Tibial artery (tissue), 4 donors: ENCODE data around the gene SLC4A3.

Source experiments
- DNase-seq, 2 donors: peaks; one replicate each; pipeline ENCODE4 v3.0.0-alpha.2; 2019
- H3K27ac ChIP-seq, 2 donors: fragments of 200-600 bp; sonication (generic) in 1 of 2; 1 replicate in 1 of 2; 2 replicates in 1 of 2; pipeline ENCODE4 v1.5.1; 2018 to 2019; ENCODE audit warnings: mild to moderate bottlenecking in 1 of 2
- H3K27me3 ChIP-seq, 2 donors: fragments of 200-600 bp; sonication (generic) in 1 of 2; one replicate each; pipeline versions ENCODE4 v1.5.1 to v1.6.0; 2016 to 2019
- H3K36me3 ChIP-seq, 3 donors: fragments of 200-600 bp; sonication (generic) in 2 of 3; one replicate each; pipeline ENCODE4 v1.5.1; 2016 to 2019; ENCODE audit warnings: mild to moderate bottlenecking in 2 of 3
- H3K4me1 ChIP-seq, 4 donors: fragments of 200-600 bp; sonication (generic) in 2 of 4; 1 replicate in 3 of 4; 2 replicates in 1 of 4; pipeline ENCODE4 v1.5.1; 2016 to 2019
- H3K4me3 ChIP-seq, 2 donors: fragments of 200-600 bp; sonication (generic) in 1 of 2; 1 replicate in 1 of 2; 2 replicates in 1 of 2; pipeline ENCODE4 v1.5.1; 2018 to 2019; ENCODE audit warnings: mild to moderate bottlenecking in 2 of 2
- H3K9me3 ChIP-seq, 3 donors: fragments of 200-600 bp; sonication (generic) in 1 of 3; one replicate each; pipeline ENCODE4 v1.5.1; 2016 to 2019
- CTCF ChIP-seq, 2 experiments: fragments of 200-600 bp in 1 of 2; fragments of 450-650 bp in 1 of 2; IDR thresholded peaks; one replicate each; pipeline ENCODE4 v1.5.1; 2017 to 2019; ENCODE audit warnings: antibody characterized with exemption in 2 of 2, mild to moderate bottlenecking in 1 of 2, moderate library complexity in 1 of 2
- intact Hi-C: fragments of 100-400 bp; cut with DNase I; formaldehyde crosslinking; loops from one replicate; pipeline ENCODE4 v1.15.0; 2023; ENCODE audit warnings: low total_unique reads

SLC4A3 gene

GRCh38 chr2:219634951-219635751, 7.7 kb downstream of the SLC4A3 start:
- Histone ChIP-seq H3K9me3 (no peaks in the 10 kb centered on the region), H3K36me3 (peaks cover 0 to 12% (median 0%) of the 10 kb centered on the region in 3 donors), H3K4me1 (no peaks in the 10 kb centered on the region), H3K27me3 (no peaks in the 10 kb centered on the region), H3K4me3 (no peak overlapping the region), H3K27ac (no peak overlapping the region)
- intact Hi-C loops = no loop called here
- peak; percentile 13 to 53 for DNase-seq
- TF ChIP-seq CTCF (IDR thresholded peaks at IDR 0.05) = no peak

- Histone ChIP-seq H3K36me3 (peaks cover 0 to 12% (median 0%) of the 10 kb centered on the region in 3 donors), H3K4me3 (no peak overlapping the region)
- intact Hi-C loops = no loop called here
Observed at GRCh38 chr2:219636144-219636915, 8.9 kb downstream of the SLC4A3 start.

GRCh38 chr2:219636941-219637841, 9.8 kb downstream of the SLC4A3 start:
- no peak overlapping the region for H3K4me3 ChIP-seq
- H3K36me3 ChIP-seq = peaks cover 0 to 8% (median 0%) of the 10 kb centered on the region in 3 donors
- H3K27me3 ChIP-seq = no peaks in the 10 kb centered on the region
- intact Hi-C loops = no loop called here
- H3K4me1 ChIP-seq = peaks cover 0 to 4% (median 2%) of the 10 kb centered on the region in 4 donors
- no peaks in the 10 kb centered on the region for H3K9me3 ChIP-seq
- TF ChIP-seq CTCF (IDR thresholded peaks at IDR 0.05) = no peak
- peak; percentile 11 to 40 for DNase-seq
- H3K27ac ChIP-seq = no peak overlapping the region

More at GRCh38 chr2:219636144-219636915, 8.9 kb downstream of the SLC4A3 start:
- H3K27ac ChIP-seq = no peak overlapping the region
- TF ChIP-seq CTCF (IDR thresholded peaks at IDR 0.05) = no peak
- no peaks in the 10 kb centered on the region for H3K27me3 ChIP-seq
- H3K4me1 ChIP-seq = no peaks in the 10 kb centered on the region
- DNase-seq = peak in 1 of 2 donors; percentile 14
- no peaks in the 10 kb centered on the region for H3K9me3 ChIP-seq

GRCh38 chr2:219637842-219638185, 10.4 kb downstream of the SLC4A3 start:
- Histone ChIP-seq H3K36me3 (peaks cover 0 to 1% (median 0%) of the 10 kb centered on the region in 3 donors), H3K4me1 (peaks cover 0 to 9% (median 7%) of the 10 kb centered on the region in 4 donors), H3K27ac (no peak overlapping the region), H3K4me3 (no peak overlapping the region), H3K9me3 (no peaks in the 10 kb centered on the region), H3K27me3 (no peaks in the 10 kb centered on the region)
- peak in 1 of 2 donors; percentile 13 for DNase-seq
- no peak for TF ChIP-seq CTCF (IDR thresholded peaks at IDR 0.05)
- intact Hi-C loops = no loop called here

- DNase-seq = peak; percentile 18 to 60
- Histone ChIP-seq H3K27me3 (no peaks in the 10 kb centered on the region), H3K9me3 (no peaks in the 10 kb centered on the region), H3K4me3 (no peak overlapping the region), H3K36me3 (no peaks in the 10 kb centered on the region), H3K27ac (no peak overlapping the region), H3K4me1 (peaks cover 0 to 10% (median 7%) of the 10 kb centered on the region in 4 donors)
- intact Hi-C loops = no loop called here
- no peak for TF ChIP-seq CTCF (IDR thresholded peaks at IDR 0.05)
Observed at GRCh38 chr2:219638217-219638947, 11.0 kb downstream of the SLC4A3 start.
